Endodermal cell (in vitro differentiated cells): ENCODE results near the gene GCH1. TPM values are rescaled to one million over a fixed set of nuclear protein-coding genes. Genes with fewer than 3 reads are reported as not detected.

Experiments used
- DNase-seq: peaks from one replicate; pipeline ENCODE4 v3.0.0-alpha.2; 2017
- H3K27ac ChIP-seq: 2 replicates; pipeline ENCODE4 v1.5.1; 2013; ENCODE audit warnings: mild to moderate bottlenecking, low read depth, low read length, moderate library complexity
- H3K27me3 ChIP-seq: 2 replicates; pipeline ENCODE4 v1.6.1; 2013; ENCODE audit warnings: mild to moderate bottlenecking, low read length, moderate library complexity; ENCODE audit not compliant: insufficient read depth, control insufficient read depth, poor library complexity, severe bottlenecking
- H3K36me3 ChIP-seq: 2 replicates; pipeline ENCODE4 v1.7.0; 2013; ENCODE audit warnings: mild to moderate bottlenecking, low read length, moderate library complexity; ENCODE audit not compliant: control insufficient read depth, insufficient read depth
- H3K4me1 ChIP-seq: one replicate; pipeline ENCODE4 v1.7.0; 2013; ENCODE audit warnings: low read length; ENCODE audit not compliant: control insufficient read depth, insufficient read depth
- H3K4me3 ChIP-seq: 2 replicates; pipeline ENCODE4 v1.5.1; 2013; ENCODE audit warnings: mild to moderate bottlenecking, low read length, moderate library complexity
- H3K9ac ChIP-seq: 2 replicates; pipeline ENCODE4 v1.6.1; 2013; ENCODE audit warnings: mild to moderate bottlenecking, low read length, moderate library complexity; ENCODE audit not compliant: poor library complexity, severe bottlenecking; ENCODE audit errors: extremely low read depth
- H3K9me3 ChIP-seq: 2 replicates; pipeline ENCODE4 v1.6.1; 2013; ENCODE audit warnings: mild to moderate bottlenecking, low read length, moderate library complexity; ENCODE audit not compliant: control insufficient read depth
- H3K27ac Mint-ChIP-seq: 2 replicates; pipeline ENCODE4 v1.8.0; 2020; ENCODE audit warnings: mixed read lengths
- H3K27me3 Mint-ChIP-seq: 2 replicates; pipeline ENCODE4 v1.8.0; 2021; ENCODE audit warnings: mild to moderate bottlenecking, mixed read lengths; ENCODE audit not compliant: insufficient read depth
- H3K36me3 Mint-ChIP-seq: 2 replicates; pipeline ENCODE4 v1.8.0; 2020; ENCODE audit warnings: low read depth, mixed read lengths
- H3K4me1 Mint-ChIP-seq: 2 replicates; pipeline ENCODE4 v1.8.0; 2020; ENCODE audit warnings: mixed read lengths
- H3K4me3 Mint-ChIP-seq: 2 replicates; pipeline ENCODE4 v1.8.0; 2020; ENCODE audit warnings: mild to moderate bottlenecking, moderate library complexity, mixed read lengths
- H3K9me3 Mint-ChIP-seq: 2 replicates; pipeline ENCODE4 v1.8.0; 2020; ENCODE audit warnings: mild to moderate bottlenecking, mixed read lengths
- WGBS, 2 experiments: methylation state at CpG; one replicate each; pipeline versions ENCODE4 v1.1.5 to v1.1.7; 2013; ENCODE audit warnings: missing lambda C conversion rate in 2 of 2, mixed read lengths in 1 of 2; ENCODE audit not compliant: insufficient coverage in 1 of 2, insufficient read length in 1 of 2; 5-methylcytosine and 5-hydroxymethylcytosine counted together
- total RNA-seq, 2 donors: library from RNA; stranded (reverse); fragmentation: NEBNext Ultra II Directional in 1 of 2; extraction: Animal tissue kit (Norgen Biotek cat#: 25700) in 1 of 2; gene quantifications; 2 replicates in 1 of 2; 3 replicates in 1 of 2; pipeline ENCODE4 v1.2.1, GENCODE V29; 2021
- TF ChIP-seq, protein P1 (sequence below): fragments of 200-600 bp; sonication (generic); conservative IDR thresholded peaks from 2 replicates; pipeline ENCODE4 v1.5.0; 2021; ENCODE audit warnings: antibody characterized with exemption, mild to moderate bottlenecking

GCH1 gene
- total RNA-seq, 2 donors from 2014 or later, result 18.3 to 18.7 TPM

DNA sequence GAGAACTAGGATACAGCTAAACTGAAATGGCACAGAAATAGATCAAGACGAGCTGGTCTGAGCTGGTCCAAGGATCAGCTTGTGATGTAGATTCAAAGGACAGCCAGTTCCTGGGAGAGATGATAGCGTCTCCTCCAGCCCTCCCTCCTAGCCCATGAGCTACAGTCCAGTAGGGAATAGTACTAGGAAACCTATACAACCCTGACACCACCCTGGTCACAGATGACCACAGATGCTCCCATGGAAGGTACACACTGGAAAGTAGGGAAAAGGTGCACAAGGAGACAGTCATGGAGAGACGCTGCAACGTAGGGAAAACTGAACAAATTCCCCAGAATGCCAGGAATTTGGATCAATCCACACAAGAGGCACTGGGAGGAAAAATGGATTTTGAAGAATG lies 6.9 kb downstream of the GCH1 start:
- H3K4me3 Mint-ChIP-seq, result no peak overlapping the region
- WGBS, 2 experiments, result 92 to 98% methylated on average over 3 to 4 of the region's 4 CpGs
- no peak overlapping the region for H3K27ac Mint-ChIP-seq
- no peak for DNase-seq
- Histone ChIP-seq H3K9ac (no peak overlapping the region), H3K27me3 (peaks cover 5% of the 10 kb centered on the region), H3K9me3 (no peaks in the 10 kb centered on the region), H3K4me3 (no peak overlapping the region), H3K27ac (no peak overlapping the region), H3K36me3 (no peaks in the 10 kb centered on the region), H3K4me1 (no peaks in the 10 kb centered on the region)
- peaks cover 9% of the 10 kb centered on the region for H3K27me3 Mint-ChIP-seq
- peaks cover 3% of the 10 kb centered on the region for H3K4me1 Mint-ChIP-seq
- no peaks in the 10 kb centered on the region for H3K9me3 Mint-ChIP-seq
- H3K36me3 Mint-ChIP-seq, result peaks cover 2% of the 10 kb centered on the region
- TF ChIP-seq, protein P1, sequence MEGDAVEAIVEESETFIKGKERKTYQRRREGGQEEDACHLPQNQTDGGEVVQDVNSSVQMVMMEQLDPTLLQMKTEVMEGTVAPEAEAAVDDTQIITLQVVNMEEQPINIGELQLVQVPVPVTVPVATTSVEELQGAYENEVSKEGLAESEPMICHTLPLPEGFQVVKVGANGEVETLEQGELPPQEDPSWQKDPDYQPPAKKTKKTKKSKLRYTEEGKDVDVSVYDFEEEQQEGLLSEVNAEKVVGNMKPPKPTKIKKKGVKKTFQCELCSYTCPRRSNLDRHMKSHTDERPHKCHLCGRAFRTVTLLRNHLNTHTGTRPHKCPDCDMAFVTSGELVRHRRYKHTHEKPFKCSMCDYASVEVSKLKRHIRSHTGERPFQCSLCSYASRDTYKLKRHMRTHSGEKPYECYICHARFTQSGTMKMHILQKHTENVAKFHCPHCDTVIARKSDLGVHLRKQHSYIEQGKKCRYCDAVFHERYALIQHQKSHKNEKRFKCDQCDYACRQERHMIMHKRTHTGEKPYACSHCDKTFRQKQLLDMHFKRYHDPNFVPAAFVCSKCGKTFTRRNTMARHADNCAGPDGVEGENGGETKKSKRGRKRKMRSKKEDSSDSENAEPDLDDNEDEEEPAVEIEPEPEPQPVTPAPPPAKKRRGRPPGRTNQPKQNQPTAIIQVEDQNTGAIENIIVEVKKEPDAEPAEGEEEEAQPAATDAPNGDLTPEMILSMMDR, result no peak

DNA sequence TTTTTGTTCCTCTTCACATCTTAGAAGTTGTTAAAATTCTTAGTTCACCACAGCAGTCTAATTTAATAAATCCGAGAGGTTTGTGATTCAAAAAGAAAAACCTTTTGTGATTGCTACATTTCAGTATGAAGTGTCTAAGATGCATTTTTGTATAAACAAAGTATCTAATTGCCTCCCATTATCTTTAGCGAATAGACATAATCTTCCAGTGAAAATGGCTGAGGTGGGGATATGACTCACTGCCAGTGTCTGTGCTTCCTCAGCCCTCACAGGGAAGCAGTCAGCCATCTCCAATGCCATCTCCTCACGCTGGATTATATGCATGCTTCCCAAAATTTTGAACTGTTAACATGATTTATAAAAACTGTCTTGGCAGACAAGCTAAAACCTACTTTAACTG lies 7.6 kb downstream of the GCH1 start:
- no peaks in the 10 kb centered on the region for H3K4me1 Mint-ChIP-seq
- no peaks in the 10 kb centered on the region for H3K9me3 ChIP-seq
- H3K9me3 Mint-ChIP-seq, result no peaks in the 10 kb centered on the region
- DNase-seq, result no peak
- H3K27ac ChIP-seq, result no peak overlapping the region
- no peak overlapping the region for H3K4me3 Mint-ChIP-seq
- peaks cover 4% of the 10 kb centered on the region for H3K27me3 Mint-ChIP-seq
- no peaks in the 10 kb centered on the region for H3K36me3 ChIP-seq
- H3K36me3 Mint-ChIP-seq, result peaks cover 2% of the 10 kb centered on the region
- no peak overlapping the region for H3K9ac ChIP-seq
- WGBS, 2 experiments, result 71 to 88% methylated on average over 1 to 2 of the region's 3 CpGs
- no peaks in the 10 kb centered on the region for H3K4me1 ChIP-seq
- H3K4me3 ChIP-seq, result no peak overlapping the region
- no peak overlapping the region for H3K27ac Mint-ChIP-seq
- TF ChIP-seq, protein P1, result no peak
- H3K27me3 ChIP-seq, result no peaks in the 10 kb centered on the region

DNA sequence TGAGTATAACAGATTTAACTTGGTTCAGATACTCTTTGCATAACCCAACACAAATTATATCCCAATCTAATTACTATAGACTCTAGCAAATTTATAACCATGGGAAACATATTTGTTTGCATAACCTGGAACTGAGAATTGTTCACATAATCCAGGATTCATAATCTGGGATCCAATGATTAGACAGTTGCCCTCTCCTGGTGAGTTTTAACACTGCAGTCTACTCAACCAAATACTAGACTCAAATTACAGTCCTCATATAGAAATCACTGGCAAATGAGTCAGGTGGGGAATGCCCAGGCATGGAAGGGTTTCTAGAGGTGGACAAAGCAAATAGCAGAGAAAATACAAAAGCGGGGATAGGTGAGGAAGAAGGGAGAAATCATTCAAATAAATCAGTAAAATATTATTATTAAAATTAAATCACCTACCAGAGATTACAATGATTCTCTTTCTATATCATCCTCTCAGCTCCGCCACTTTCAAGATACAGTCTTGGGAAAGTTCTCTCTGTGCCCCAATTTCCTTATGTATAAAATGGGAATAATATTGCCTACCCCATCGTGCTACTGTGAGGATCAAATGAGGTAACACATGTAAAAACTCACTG lies 9.4 kb downstream of the GCH1 start:
- 50 to 90% methylated on average over 1 to 2 of the region's 3 CpGs for WGBS, 2 experiments
- H3K36me3 Mint-ChIP-seq, result peaks cover 6% of the 10 kb centered on the region
- Histone ChIP-seq H3K36me3 (no peaks in the 10 kb centered on the region), H3K27me3 (no peaks in the 10 kb centered on the region), H3K27ac (no peak overlapping the region), H3K9ac (no peak overlapping the region), H3K4me1 (peaks cover 3% of the 10 kb centered on the region), H3K9me3 (no peaks in the 10 kb centered on the region), H3K4me3 (no peak overlapping the region)
- no peak overlapping the region for H3K4me3 Mint-ChIP-seq
- no peaks in the 10 kb centered on the region for H3K9me3 Mint-ChIP-seq
- DNase-seq, result no peak
- no peak overlapping the region for H3K27ac Mint-ChIP-seq
- H3K27me3 Mint-ChIP-seq, result no peaks in the 10 kb centered on the region
- TF ChIP-seq, protein P1, result peak; percentile 86
- peaks cover under 1% of the 10 kb centered on the region for H3K4me1 Mint-ChIP-seq
